ENCODE results near the gene GPC6.
A peak's percentile ranks its signal among the peaks of the same experiment; 100 is the strongest.

The GPC6 gene

DNA sequence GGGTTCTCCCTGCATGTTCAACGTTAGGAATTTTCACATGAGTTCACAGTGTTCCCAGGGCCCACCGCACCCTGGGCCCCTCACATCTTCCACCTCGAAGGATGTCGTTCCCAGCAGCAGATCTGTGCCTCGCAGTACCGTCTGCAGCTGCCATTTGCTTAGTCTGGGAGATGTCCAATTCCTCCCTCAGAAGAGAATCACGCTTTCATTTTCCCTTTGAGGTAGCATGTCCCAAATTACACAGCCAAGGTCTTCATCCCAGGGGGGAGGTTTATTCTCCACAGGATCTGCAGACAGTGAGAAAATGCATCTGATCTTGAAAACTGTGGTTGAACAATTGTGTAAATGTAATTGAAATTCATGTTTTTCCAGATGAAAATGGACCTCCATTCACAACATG lies 1102.7 kb downstream of the GPC6 start:
- DNase-seq (ENCODE audit: low read depth) = peak; percentile 93
- H3K4me3 ChIP-seq (ENCODE audit: low read depth, low read length) = no peak overlapping the region
- no peak for TF ChIP-seq CTCF (conservative IDR thresholded peaks at IDR 0.05; ENCODE audit: low read depth, low read length)

DNA sequence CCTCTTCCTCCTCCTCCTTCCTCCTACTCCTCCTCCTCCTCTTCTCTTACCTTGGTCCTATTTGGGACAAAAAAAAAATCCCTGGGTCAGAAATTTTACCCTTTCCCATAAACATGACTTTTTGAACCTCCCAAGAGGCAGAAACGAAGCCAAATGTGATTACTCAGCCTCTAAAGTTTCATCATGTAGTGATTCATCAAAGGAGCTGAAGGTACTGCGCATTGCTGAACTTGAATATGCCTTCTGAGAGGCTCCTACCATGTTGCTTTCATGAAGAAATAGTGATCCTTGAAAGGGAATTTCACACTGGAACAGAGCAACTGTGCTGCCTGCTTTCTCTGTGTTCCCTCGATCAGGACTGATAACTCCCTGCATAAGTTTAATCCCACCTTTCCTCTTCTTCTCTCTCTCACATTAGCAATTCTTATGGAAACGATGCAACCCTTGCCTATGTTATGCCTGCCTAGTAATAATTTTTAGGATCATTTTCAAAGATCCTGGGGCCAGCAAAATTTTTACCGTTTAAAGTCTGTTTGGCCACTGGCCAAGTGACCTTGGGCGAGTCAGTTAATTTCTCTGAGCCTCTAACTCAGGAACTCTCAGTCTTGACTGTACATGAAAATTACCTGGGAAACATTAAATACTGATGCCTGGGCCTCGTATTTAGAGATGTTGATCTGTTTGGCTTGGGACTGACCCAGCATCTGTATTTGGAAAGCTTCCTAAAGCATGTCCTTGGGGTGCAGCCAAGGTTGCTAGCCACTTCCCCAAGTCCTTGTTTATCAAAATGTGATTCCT lies 1103.3 kb downstream of the GPC6 start:
- H3K4me3 ChIP-seq (ENCODE audit: low read depth, low read length) = no peak overlapping the region
- peak; percentile 98 for DNase-seq (ENCODE audit: low read depth)
- no peak for TF ChIP-seq CTCF (conservative IDR thresholded peaks at IDR 0.05; ENCODE audit: low read depth, low read length)

GRCh38 chr13:94330552-94331071 lies 1104.0 kb downstream of the GPC6 start:
- no peak for DNase-seq (ENCODE audit: low read depth)
- TF ChIP-seq CTCF (conservative IDR thresholded peaks at IDR 0.05; ENCODE audit: low read depth, low read length) = no peak
- H3K4me3 ChIP-seq (ENCODE audit: low read depth, low read length) = no peak overlapping the region

GRCh38 chr13:94331281-94331680 lies 1104.7 kb downstream of the GPC6 start:
- no peak overlapping the region for H3K4me3 ChIP-seq (ENCODE audit: low read depth, low read length)
- TF ChIP-seq CTCF (conservative IDR thresholded peaks at IDR 0.05; ENCODE audit: low read depth, low read length) = no peak
- no peak for DNase-seq (ENCODE audit: low read depth)

GRCh38 chr13:94332359-94333096 lies 1105.9 kb downstream of the GPC6 start:
- peak; percentile 45 for DNase-seq (ENCODE audit: low read depth)

GRCh38 chr13:94333131-94333820 lies 1106.7 kb downstream of the GPC6 start:
- no peak for DNase-seq (ENCODE audit: low read depth)
- H3K4me3 ChIP-seq (ENCODE audit: low read depth, low read length) = no peak overlapping the region
- no peak for TF ChIP-seq CTCF (conservative IDR thresholded peaks at IDR 0.05; ENCODE audit: low read depth, low read length)

More at GRCh38 chr13:94332359-94333096, 1105.9 kb downstream of the GPC6 start:
- TF ChIP-seq CTCF (conservative IDR thresholded peaks at IDR 0.05; ENCODE audit: low read depth, low read length) = no peak
- H3K4me3 ChIP-seq (ENCODE audit: low read depth, low read length) = no peak overlapping the region

All from choroid plexus epithelial cell (primary cell).